HG02938 (cell line): ENCODE measurements around the gene TOR1AIP1.

ENCODE experiments used
- ATAC-seq: cut with Tn5 transposase; IDR thresholded peaks from one replicate; pipeline ENCODE4 v1.9.1; 2021; ENCODE audit warnings: mild to moderate bottlenecking, moderate library complexity; ENCODE audit not compliant: unreplicated experiment

Gene TOR1AIP1

DNA sequence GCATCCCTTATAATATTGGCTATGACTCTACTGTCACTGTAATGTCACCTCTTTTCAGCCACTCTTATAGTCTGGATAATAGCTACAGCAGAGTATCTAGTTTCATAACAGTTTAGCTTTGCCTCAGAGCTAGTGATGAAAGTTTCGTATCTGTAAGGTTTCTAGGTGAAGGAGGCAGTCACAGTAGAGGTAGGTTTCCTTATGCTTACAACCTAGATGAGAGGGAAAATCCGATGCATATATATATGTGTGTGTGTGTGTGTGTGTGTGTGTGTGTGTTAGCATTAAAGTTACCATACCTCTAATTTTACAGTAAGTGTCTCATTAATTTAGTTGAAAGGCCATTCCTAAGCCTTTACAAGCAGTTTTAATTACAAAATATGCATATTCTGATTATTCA, 2.3 kb upstream of the TOR1AIP1 start:
- no peak for ATAC-seq

DNA sequence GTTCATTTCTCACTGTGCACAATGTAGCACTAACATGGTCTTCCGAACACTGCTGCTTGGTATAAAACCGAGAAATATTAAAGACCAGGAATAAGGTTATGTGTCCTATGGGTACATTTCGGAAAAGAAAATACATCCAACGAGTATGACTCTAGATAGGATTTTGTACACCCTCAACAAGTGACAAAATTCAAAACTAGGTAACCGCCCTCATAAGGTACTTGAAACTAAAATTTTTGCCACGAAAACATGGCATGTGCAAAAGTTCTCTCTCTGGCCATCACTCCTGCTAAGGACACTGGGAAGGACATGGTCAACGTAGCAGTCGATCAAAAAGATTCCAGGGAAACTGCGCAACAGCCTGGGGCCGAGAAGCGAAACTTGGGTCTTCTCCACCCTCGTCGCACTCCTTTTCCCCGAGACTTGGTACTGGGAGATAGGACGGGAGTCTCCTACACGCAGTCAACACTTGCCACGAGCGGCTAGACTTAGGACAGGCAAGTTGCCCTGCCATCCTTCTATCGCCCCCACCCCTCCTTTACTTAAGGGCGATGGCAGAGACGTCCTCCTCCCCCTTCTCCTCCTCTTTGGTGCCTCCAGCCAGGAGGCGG, 338 bp upstream of the TOR1AIP1 start:
- ATAC-seq = no peak

- peak; percentile 8 for ATAC-seq
Measured at GRCh38 chr1:179883040-179883744, 1.1 kb downstream of the TOR1AIP1 start.

GRCh38 chr1:179883745-179884138, 1.7 kb downstream of the TOR1AIP1 start:
- no peak for ATAC-seq

GRCh38 chr1:179888071-179888470, 6.0 kb downstream of the TOR1AIP1 start:
- ATAC-seq = no peak

DNA sequence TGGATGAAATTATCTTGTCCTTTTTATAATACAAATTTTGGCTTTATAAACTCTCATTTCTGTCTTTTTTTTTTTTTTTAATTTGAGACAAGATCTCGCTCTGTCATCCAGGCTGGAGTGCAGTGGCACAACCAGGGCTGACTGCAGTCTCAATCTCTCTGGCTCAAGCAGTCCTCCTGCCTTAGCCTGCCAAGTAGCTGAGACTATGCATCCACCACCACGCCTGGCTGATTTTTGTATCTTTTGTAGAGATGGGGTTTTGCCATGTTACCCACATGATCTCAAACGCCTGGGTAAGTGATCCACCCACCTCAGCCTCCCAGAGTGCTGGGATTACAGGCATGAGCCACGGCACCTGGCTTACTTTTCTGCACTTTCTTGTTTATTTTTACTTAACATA, 7.5 kb downstream of the TOR1AIP1 start:
- ATAC-seq = no peak

DNA sequence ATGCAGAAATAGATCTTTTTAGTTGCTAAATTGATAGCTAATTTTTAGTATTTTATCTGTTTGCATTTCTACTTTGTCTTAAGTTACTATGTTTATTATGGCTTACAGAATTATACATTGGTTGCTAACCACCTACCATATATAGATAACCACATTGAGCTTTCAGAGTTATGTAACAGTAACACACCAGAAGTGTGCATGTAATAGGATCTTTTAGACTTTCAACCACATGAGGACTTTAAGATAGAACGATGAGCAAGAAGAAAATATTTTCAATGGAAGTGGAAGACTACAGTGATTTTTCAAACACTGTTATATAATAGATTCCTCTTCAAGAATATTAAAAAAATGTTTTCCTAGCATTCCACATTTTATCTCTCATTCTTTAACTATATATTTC, 28.8 kb downstream of the TOR1AIP1 start:
- ATAC-seq = no peak

GRCh38 chr1:179911812-179912211, 29.7 kb downstream of the TOR1AIP1 start:
- no peak for ATAC-seq

DNA sequence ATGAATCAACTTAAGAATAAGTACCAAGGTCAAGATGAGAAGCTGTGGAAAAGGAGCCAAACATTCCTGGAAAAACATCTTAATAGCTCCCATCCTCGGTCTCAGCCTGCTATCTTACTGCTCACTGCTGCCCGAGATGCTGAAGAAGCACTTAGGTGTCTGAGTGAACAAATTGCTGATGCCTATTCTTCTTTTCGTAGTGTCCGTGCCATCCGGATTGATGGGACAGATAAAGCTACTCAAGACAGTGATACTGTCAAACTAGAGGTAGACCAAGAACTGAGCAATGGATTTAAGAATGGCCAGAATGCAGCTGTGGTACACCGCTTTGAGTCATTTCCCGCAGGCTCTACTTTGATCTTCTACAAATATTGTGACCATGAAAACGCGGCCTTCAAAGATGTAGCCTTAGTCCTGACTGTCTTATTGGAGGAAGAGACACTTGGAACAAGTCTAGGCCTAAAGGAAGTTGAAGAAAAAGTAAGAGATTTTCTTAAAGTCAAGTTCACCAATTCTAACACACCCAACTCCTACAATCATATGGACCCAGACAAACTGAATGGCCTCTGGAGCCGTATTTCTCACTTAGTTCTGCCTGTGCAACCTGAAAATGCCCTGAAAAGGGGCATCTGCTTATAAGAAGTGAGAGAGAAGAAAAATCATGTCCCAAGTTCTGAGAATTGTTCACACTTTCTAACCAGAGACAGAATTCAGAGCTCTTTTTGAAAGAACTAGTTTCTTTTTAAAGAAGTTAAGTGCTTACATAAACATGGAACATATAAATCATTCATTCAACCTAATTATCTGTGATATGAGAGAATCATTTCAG, 35.7 kb downstream of the TOR1AIP1 start:
- no peak for ATAC-seq

DNA sequence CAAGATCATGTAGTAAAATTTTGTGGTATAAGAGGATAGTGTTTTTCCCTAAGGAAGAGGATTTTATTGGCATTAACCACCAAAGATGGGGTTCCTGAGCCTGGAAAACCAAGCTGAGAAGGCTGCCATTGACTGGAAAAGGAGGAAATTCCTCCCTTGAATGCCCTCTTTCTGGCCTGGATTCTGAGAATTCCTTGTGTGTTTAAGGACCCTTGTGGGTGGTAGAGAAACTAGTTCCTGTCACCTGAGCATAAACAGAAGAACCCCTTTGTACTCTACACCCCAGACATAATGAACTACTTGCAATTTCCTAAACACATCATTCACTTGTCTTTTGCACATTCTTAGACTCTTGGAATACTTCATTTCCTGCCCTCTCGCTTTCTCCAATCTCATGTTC, 39.4 kb downstream of the TOR1AIP1 start:
- ATAC-seq = no peak

DNA sequence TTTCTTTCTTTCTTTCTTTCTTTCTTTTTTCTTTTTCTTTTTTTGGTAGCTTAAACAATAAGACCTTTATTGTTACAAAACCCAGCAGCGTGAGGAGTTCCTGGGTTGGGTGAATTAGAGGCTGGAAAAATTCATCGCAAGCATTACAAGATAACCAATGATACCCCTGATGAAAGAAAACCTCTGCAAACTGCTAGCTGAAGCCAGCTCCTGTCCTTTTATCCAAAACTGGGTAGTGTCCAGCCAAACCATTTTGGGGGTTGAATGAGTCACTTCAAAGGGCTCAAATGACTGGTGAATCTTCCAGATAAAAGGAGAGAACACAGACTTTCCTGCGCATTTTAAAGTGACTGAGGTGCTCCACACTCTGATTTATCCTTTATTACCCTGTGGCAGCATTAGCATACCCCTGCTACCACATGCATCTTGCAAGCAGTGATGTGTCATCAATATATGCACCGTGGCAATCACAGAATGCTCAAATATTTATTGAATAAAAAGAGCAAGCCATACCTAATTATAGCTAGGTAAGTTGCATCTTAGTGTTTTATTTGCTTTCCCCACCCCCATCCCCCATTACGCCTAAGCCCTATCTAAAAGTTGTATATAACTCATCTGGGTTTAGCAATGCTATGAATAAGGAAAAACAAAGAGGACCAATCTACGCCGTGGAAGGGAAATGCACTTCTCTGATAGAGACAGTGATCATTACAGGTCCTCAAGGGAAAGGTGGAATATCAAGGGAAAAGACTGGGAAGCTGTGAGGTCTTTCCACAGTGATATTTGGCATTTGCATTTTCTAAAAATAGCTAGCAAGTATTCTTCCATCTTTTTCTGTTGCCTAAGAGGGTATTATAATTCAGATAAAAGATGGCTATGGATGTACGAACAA, 40.1 kb downstream of the TOR1AIP1 start:
- ATAC-seq = no peak

GRCh38 chr1:179923029-179923428, 40.9 kb downstream of the TOR1AIP1 start:
- no peak for ATAC-seq

DNA sequence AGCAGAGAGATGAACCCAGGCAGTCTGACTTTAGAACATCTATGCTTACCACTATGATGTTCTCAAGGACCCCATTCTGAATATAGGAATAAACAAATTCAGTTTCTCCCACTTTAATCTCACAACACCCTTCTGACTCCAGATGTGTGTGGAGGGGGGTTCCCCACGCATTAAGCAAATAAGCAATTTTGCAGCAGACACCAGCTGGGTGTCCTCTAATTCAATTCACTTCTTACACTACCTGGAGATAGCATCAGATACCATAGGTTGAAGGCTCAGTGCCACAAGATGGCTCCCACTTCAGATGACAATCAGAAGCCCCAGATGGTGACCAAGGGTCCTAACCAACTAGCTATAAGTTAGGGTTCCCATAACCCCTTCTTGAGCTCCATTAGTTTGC, 42.2 kb downstream of the TOR1AIP1 start:
- no peak for ATAC-seq

GRCh38 chr1:179925302-179925701, 43.2 kb downstream of the TOR1AIP1 start:
- no peak for ATAC-seq

- ATAC-seq = no peak
Measured at GRCh38 chr1:179925922-179926849, 44.1 kb downstream of the TOR1AIP1 start.

- no peak for ATAC-seq
Measured at GRCh38 chr1:179926850-179927205, 44.7 kb downstream of the TOR1AIP1 start.

DNA sequence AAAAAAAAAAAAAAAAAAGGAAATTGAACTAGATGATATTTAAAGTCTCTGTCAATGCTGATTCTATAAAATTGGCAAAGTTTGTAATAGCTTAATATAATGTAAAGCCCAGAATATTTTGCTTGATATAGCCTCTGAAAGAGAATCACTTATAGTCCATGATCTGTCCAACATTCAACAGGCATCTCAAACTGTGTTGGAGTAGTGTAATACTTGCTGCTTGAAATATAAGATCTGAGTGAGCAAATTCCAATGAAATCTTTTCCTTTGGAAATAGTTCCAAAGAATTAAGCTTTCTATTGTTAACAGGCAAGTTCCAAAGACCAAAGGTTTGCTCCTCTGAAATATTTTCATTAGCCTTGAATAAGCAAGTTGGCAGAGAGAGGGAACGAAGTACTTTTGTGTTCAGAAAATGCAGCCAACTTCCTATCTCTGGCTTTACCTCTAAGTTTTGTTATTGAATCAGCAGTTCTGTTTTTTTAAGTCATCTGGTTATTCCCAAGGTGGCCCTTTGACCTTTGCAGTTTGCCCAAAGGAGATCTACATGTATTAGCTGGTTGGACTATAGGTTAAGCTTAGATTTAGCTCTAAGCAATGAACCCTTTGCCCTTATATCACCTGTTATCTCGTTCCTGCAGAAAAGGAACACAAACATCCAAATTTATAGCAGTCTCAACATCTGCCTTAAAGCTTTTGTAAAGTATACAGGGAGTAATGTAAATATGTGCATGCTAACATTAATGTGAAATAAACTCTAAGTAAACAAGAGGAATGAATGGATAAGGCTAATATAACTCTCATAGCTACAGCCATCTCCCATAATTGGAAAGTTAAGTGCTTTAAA, 48.1 kb downstream of the TOR1AIP1 start:
- no peak for ATAC-seq

GRCh38 chr1:179930867-179931266, 48.8 kb downstream of the TOR1AIP1 start:
- ATAC-seq = no peak

GRCh38 chr1:179933219-179933618, 51.1 kb downstream of the TOR1AIP1 start:
- ATAC-seq = no peak
